HepG2 (cell line): ENCODE results near the gene IL2RG. TPM values are rescaled to one million over a fixed set of nuclear protein-coding genes. Genes with fewer than 3 reads are reported as not detected.
A peak's percentile ranks its signal among the peaks of the same experiment; 100 is the strongest.

ENCODE experiments used
- CBX2 ChIP-seq, 2 experiments: fragments of 200-600 bp in 1 of 2; sonication (generic); formaldehyde crosslinking in 1 of 2; IDR thresholded peaks; 2 replicates each; pipeline versions ENCODE4 v1.7.0 to v1.8.1; 2018 to 2022; ENCODE audit warnings: low read depth in 2 of 2, low read length in 1 of 2, mild to moderate bottlenecking in 1 of 2, missing genetic modification reagents in 1 of 2
- FOXA1 ChIP-seq, 2 experiments: fragments of 450-650 bp in 1 of 2; sonication (generic) in 1 of 2; formaldehyde crosslinking in 1 of 2; IDR thresholded peaks; 2 replicates each; pipeline versions ENCODE4 v1.4.0 to v1.6.1; 2016 to 2020; ENCODE audit warnings: missing genetic modification reagents in 1 of 2
- GTF2F1 ChIP-seq: fragments of 150-350 bp; IDR thresholded peaks from 2 replicates; pipeline ENCODE4 v1.6.1; 2014; ENCODE audit warnings: low read length
- HHEX ChIP-seq: IDR thresholded peaks from 2 replicates; pipeline ENCODE4 v1.6.1; 2016; ENCODE audit warnings: control low read depth
- HOXA3 ChIP-seq: sonication (generic); formaldehyde crosslinking; IDR thresholded peaks from 2 replicates; pipeline ENCODE4 v1.5.0; 2020; ENCODE audit warnings: missing genetic modification reagents
- KMT2A ChIP-seq: sonication (generic); formaldehyde crosslinking; IDR thresholded peaks from 2 replicates; pipeline ENCODE4 v1.4.0; 2020; ENCODE audit warnings: missing genetic modification reagents
- KMT2B ChIP-seq: IDR thresholded peaks from 2 replicates; pipeline ENCODE4 v1.6.1; 2016; ENCODE audit warnings: missing genetic modification reagents, missing compliant biosample characterization
- MIER2 ChIP-seq: IDR thresholded peaks from 2 replicates; pipeline ENCODE4 v1.6.1; 2016; ENCODE audit warnings: missing biosample characterization, missing genetic modification reagents
- MXI1 ChIP-seq: IDR thresholded peaks from 3 replicates; pipeline ENCODE4 v1.6.1; 2012; ENCODE audit warnings: low read depth, low read length, inconsistent platforms, borderline replicate concordance
- NFIB ChIP-seq: sonication (generic); formaldehyde crosslinking; IDR thresholded peaks from 2 replicates; pipeline ENCODE4 v1.9.0; 2021; ENCODE audit warnings: missing genetic modification reagents, mild to moderate bottlenecking, borderline replicate concordance
- NKX3-1 ChIP-seq: sonication (generic); formaldehyde crosslinking; IDR thresholded peaks from 2 replicates; pipeline ENCODE4 v1.5.0; 2020; ENCODE audit warnings: missing genetic modification reagents
- RARA ChIP-seq: IDR thresholded peaks from 2 replicates; pipeline ENCODE4 v1.6.1; 2016; ENCODE audit warnings: missing genetic modification reagents, missing compliant biosample characterization
- RBAK ChIP-seq: sonication (generic); formaldehyde crosslinking; IDR thresholded peaks from 2 replicates; pipeline ENCODE4 v1.5.1; 2020; ENCODE audit warnings: mild to moderate bottlenecking, missing genetic modification reagents
- SMAD3 ChIP-seq: sonication (generic); formaldehyde crosslinking; IDR thresholded peaks from 2 replicates; pipeline ENCODE4 v1.4.0; 2020; ENCODE audit warnings: missing genetic modification reagents
- SNAPC2 ChIP-seq: sonication (generic); formaldehyde crosslinking; IDR thresholded peaks from 2 replicates; pipeline ENCODE4 v1.8.1; 2022; ENCODE audit warnings: mild to moderate bottlenecking, missing genetic modification reagents
- SSRP1 ChIP-seq: IDR thresholded peaks from 2 replicates; pipeline ENCODE4 v1.6.1; 2016; ENCODE audit warnings: control low read depth
- TGIF2 ChIP-seq: IDR thresholded peaks from 2 replicates; pipeline ENCODE4 v1.6.1; 2016; ENCODE audit warnings: control low read depth, missing compliant biosample characterization
- ZBTB3 ChIP-seq: sonication (generic); formaldehyde crosslinking; IDR thresholded peaks from 2 replicates; pipeline ENCODE4 v1.4.0; 2020; ENCODE audit warnings: low read depth, mild to moderate bottlenecking, moderate library complexity, missing genetic modification reagents, borderline replicate concordance
- ZIK1 ChIP-seq: sonication (generic); formaldehyde crosslinking; IDR thresholded peaks from 2 replicates; pipeline ENCODE4 v1.5.0; 2020; ENCODE audit warnings: mild to moderate bottlenecking, low read depth, missing genetic modification reagents, borderline replicate concordance
- ZNF17 ChIP-seq: sonication (generic); formaldehyde crosslinking; IDR thresholded peaks from 2 replicates; pipeline ENCODE4 v1.5.0; 2020; ENCODE audit warnings: mild to moderate bottlenecking, missing genetic modification reagents
- ZNF3 ChIP-seq: IDR thresholded peaks from 2 replicates; pipeline ENCODE4 v1.7.0; 2017; ENCODE audit warnings: inconsistent platforms
- ZNF30 ChIP-seq: sonication (generic); formaldehyde crosslinking; IDR thresholded peaks from 2 replicates; pipeline ENCODE4 v1.5.0; 2020; ENCODE audit warnings: mild to moderate bottlenecking, missing genetic modification reagents
- ZNF432 ChIP-seq: sonication (generic); formaldehyde crosslinking; IDR thresholded peaks from 2 replicates; pipeline ENCODE4 v1.5.0; 2020; ENCODE audit warnings: missing genetic modification reagents, mild to moderate bottlenecking, borderline replicate concordance
- ZNF557 ChIP-seq: sonication (generic); formaldehyde crosslinking; IDR thresholded peaks from 2 replicates; pipeline ENCODE4 v1.4.0; 2020; ENCODE audit warnings: missing genetic modification reagents
- ZNF629 ChIP-seq: sonication (generic); formaldehyde crosslinking; conservative IDR thresholded peaks from 2 replicates; pipeline ENCODE4 v1.5.0; 2020; ENCODE audit warnings: missing genetic modification reagents
- ZNF841 ChIP-seq: sonication (generic); formaldehyde crosslinking; IDR thresholded peaks from 2 replicates; pipeline ENCODE4 v1.8.1; 2023; ENCODE audit warnings: missing genetic modification reagents, borderline replicate concordance
- polyA plus RNA-seq, 8 experiments: library from polyadenylated mRNA; depleted of rRNA in 3 of 8; stranded (reverse) in 7 of 8; unstranded in 1 of 8; fragments of >200 nt; fragmentation: Illumina TruSeq in 4 of 8; extraction: Trizol in 4 of 8; gene quantifications; 2 replicates each; pipeline versions ENCODE4 v1.2.1 to v1.2.3, GENCODE V29; 2011 to 2016; ENCODE audit warnings: low read depth in 4 of 8, missing spikeins in 1 of 8, mixed read lengths in 1 of 8; ENCODE audit not compliant: insufficient read depth in 1 of 8
- total RNA-seq, 5 experiments: library from RNA; depleted of rRNA; stranded (reverse); fragments of >200 nt; fragmentation: Illumina TruSeq; extraction: Trizol; gene quantifications; 2 replicates each; pipeline ENCODE4 v1.2.3, GENCODE V29; 2016; ENCODE audit warnings: low read depth in 1 of 5
- TF ChIP-seq, protein P1 (sequence below): sonication (generic); formaldehyde crosslinking; IDR thresholded peaks from 2 replicates; pipeline ENCODE4 v1.4.0; 2020; ENCODE audit warnings: missing genetic modification reagents
- TF ChIP-seq, protein P2 (sequence below): sonication (generic); formaldehyde crosslinking; IDR thresholded peaks from 2 replicates; pipeline ENCODE4 v1.4.0; 2020; ENCODE audit warnings: missing genetic modification reagents, mild to moderate bottlenecking, borderline replicate concordance
- TF ChIP-seq, protein P3 (sequence below): sonication (generic); formaldehyde crosslinking; IDR thresholded peaks from 2 replicates; pipeline ENCODE4 v1.4.0; 2020; ENCODE audit warnings: mild to moderate bottlenecking, missing genetic modification reagents

Gene IL2RG
- total and polyA plus RNA-seq, 2 of the 13 experiments (the other 11 are each of a cell fraction or from before 2014, with no cell fraction given): 0.98 TPM; not detected in 1

DNA sequence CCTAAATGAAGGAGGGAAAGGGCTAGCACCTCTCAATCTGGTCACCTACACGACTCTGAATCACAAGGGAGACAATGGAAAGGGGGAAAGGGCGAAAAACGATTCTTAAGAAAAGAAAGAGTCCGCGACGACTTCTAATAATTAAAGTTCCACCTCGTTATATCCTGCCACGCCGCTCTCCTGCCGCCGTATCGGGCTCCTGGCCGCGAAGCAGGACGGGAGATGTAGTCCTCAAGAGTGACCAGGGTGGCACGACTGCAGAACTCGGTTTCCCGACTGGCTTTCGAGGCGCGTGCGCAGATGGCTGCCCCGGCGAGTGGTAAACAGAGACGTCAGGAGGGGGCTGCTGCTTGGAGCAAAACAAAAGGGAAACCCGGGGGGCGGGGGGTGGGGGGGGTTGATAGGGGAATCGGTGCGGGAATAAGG is 15.8 kb downstream of the IL2RG start, which contains the start of gene FOXO4 (continued):
- TF ChIP-seq ZIK1 (CRISPR knock-in tag) (no peak), NFIB (CRISPR knock-in tag) (no peak), ZNF629 (CRISPR knock-in tag) (no peak), ZNF432 (CRISPR knock-in tag) (no peak), HOXA3 (CRISPR knock-in tag) (no peak), HHEX (no peak), CBX2 (IDR thresholded peaks at IDR 0.05; ENCODE audit: low read depth, low read length) (no peak), CBX2 (CRISPR knock-in tag; IDR thresholded peaks at IDR 0.05; ENCODE audit: low read depth) (no peak), RBAK (CRISPR knock-in tag) (no peak), KMT2B (CRISPR knock-in tag) (peak; percentile 10; the same call in 1 of the 2 replicates), GTF2F1 (no peak), SMAD3 (CRISPR knock-in tag) (no peak), SNAPC2 (no peak), NKX3-1 (CRISPR knock-in tag) (no peak), KMT2A (CRISPR knock-in tag) (no peak), MIER2 (CRISPR knock-in tag) (no peak), ZNF17 (no peak), TGIF2 (CRISPR knock-in tag) (no peak), MXI1 (peak; percentile 34; the same call in 1 of the 3 replicates), ZBTB3 (CRISPR knock-in tag) (no peak), FOXA1 (IDR thresholded peaks at IDR 0.05) (no peak), FOXA1 (CRISPR knock-in tag; IDR thresholded peaks at IDR 0.05) (0 out of 2 replicates have a peak, but pooled peaks have one; percentile 35), ZNF30 (CRISPR knock-in tag) (no peak), SSRP1 (CRISPR knock-in tag) (no peak), ZNF841 (CRISPR knock-in tag) (no peak), RARA (CRISPR knock-in tag) (no peak), ZNF557 (CRISPR knock-in tag) (no peak), ZNF3 (CRISPR knock-in tag) (no peak)
- TF ChIP-seq, protein P1, sequence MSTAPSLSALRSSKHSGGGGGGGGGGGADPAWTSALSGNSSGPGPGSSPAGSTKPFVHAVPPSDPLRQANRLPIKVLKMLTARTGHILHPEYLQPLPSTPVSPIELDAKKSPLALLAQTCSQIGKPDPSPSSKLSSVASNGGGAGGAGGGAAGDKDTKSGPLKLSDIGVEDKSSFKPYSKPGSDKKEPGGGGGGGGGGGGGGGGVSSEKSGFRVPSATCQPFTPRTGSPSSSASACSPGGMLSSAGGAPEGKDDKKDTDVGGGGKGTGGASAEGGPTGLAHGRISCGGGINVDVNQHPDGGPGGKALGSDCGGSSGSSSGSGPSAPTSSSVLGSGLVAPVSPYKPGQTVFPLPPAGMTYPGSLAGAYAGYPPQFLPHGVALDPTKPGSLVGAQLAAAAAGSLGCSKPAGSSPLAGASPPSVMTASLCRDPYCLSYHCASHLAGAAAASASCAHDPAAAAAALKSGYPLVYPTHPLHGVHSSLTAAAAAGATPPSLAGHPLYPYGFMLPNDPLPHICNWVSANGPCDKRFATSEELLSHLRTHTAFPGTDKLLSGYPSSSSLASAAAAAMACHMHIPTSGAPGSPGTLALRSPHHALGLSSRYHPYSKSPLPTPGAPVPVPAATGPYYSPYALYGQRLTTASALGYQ: no peak
- TF ChIP-seq, protein P2, sequence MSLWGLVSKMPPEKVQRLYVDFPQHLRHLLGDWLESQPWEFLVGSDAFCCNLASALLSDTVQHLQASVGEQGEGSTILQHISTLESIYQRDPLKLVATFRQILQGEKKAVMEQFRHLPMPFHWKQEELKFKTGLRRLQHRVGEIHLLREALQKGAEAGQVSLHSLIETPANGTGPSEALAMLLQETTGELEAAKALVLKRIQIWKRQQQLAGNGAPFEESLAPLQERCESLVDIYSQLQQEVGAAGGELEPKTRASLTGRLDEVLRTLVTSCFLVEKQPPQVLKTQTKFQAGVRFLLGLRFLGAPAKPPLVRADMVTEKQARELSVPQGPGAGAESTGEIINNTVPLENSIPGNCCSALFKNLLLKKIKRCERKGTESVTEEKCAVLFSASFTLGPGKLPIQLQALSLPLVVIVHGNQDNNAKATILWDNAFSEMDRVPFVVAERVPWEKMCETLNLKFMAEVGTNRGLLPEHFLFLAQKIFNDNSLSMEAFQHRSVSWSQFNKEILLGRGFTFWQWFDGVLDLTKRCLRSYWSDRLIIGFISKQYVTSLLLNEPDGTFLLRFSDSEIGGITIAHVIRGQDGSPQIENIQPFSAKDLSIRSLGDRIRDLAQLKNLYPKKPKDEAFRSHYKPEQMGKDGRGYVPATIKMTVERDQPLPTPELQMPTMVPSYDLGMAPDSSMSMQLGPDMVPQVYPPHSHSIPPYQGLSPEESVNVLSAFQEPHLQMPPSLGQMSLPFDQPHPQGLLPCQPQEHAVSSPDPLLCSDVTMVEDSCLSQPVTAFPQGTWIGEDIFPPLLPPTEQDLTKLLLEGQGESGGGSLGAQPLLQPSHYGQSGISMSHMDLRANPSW (CRISPR knock-in tag): no peak
- TF ChIP-seq, protein P3, sequence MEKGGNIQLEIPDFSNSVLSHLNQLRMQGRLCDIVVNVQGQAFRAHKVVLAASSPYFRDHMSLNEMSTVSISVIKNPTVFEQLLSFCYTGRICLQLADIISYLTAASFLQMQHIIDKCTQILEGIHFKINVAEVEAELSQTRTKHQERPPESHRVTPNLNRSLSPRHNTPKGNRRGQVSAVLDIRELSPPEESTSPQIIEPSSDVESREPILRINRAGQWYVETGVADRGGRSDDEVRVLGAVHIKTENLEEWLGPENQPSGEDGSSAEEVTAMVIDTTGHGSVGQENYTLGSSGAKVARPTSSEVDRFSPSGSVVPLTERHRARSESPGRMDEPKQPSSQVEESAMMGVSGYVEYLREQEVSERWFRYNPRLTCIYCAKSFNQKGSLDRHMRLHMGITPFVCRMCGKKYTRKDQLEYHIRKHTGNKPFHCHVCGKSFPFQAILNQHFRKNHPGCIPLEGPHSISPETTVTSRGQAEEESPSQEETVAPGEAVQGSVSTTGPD: no peak
